Natural killer cell (primary cell): ENCODE measurements around the gene PLEKHA7. TPM values are rescaled to one million over a fixed set of nuclear protein-coding genes. Genes with fewer than 3 reads are reported as not detected.

ENCODE experiments used
- ATAC-seq, 3 donors: fragments of 150-1000 bp in 2 of 3; fragments of 200-7000 bp in 1 of 3; cut with Tn5 transposase; 1 replicate in 1 of 3; 2 replicates in 2 of 3; pipeline ENCODE4 v1.10.0; 2021; ENCODE audit warnings: mild to moderate bottlenecking in 2 of 3, moderate library complexity in 2 of 3
- DNase-seq, 2 donors: peaks; one replicate each; pipeline versions ENCODE4 v3.0.0 to v3.0.0-alpha.2; 2013 to 2021; ENCODE audit warnings: mixed read lengths in 1 of 2
- H3K27ac ChIP-seq: one replicate; pipeline ENCODE4 v1.5.1; 2013; ENCODE audit warnings: mild to moderate bottlenecking, low read length
- H3K27me3 ChIP-seq: one replicate; pipeline ENCODE4 v1.6.1; 2013; ENCODE audit warnings: low read length; ENCODE audit not compliant: control insufficient read depth, insufficient read depth
- H3K36me3 ChIP-seq: one replicate; pipeline ENCODE4 v1.6.1; 2013; ENCODE audit warnings: low read length; ENCODE audit not compliant: control insufficient read depth, insufficient read depth
- H3K4me1 ChIP-seq: one replicate; pipeline ENCODE4 v1.6.1; 2013; ENCODE audit warnings: low read length; ENCODE audit not compliant: control insufficient read depth, insufficient read depth
- H3K4me3 ChIP-seq: one replicate; pipeline ENCODE4 v1.5.1; 2013; ENCODE audit warnings: low read length
- H3K9me3 ChIP-seq: one replicate; pipeline ENCODE4 v1.6.1; 2013; ENCODE audit warnings: low read length; ENCODE audit not compliant: control insufficient read depth, insufficient read depth
- H3K27ac Mint-ChIP-seq, 2 donors: one replicate each; pipeline ENCODE4 v1.8.0; 2022; ENCODE audit warnings: mild to moderate bottlenecking in 2 of 2, mixed read lengths in 2 of 2, moderate library complexity in 1 of 2
- H3K27me3 Mint-ChIP-seq, 2 donors: one replicate each; pipeline ENCODE4 v1.8.0; 2022; ENCODE audit warnings: low read depth in 2 of 2, mixed read lengths in 2 of 2
- H3K36me3 Mint-ChIP-seq: one replicate; pipeline ENCODE4 v1.8.0; 2022; ENCODE audit warnings: mixed read lengths
- H3K4me1 Mint-ChIP-seq, 2 donors: one replicate each; pipeline ENCODE4 v1.8.0; 2022; ENCODE audit warnings: mixed read lengths in 2 of 2
- H3K4me3 Mint-ChIP-seq: one replicate; pipeline ENCODE4 v1.8.0; 2022; ENCODE audit warnings: mild to moderate bottlenecking, moderate library complexity, mixed read lengths
- H3K9me3 Mint-ChIP-seq, 2 donors: one replicate each; pipeline ENCODE4 v1.8.0; 2022; ENCODE audit warnings: mixed read lengths in 2 of 2
- WGBS: methylation state at CpG from one replicate; pipeline ENCODE4 v1.1.7; 2013; ENCODE audit warnings: missing lambda C conversion rate; ENCODE audit not compliant: insufficient coverage; 5-methylcytosine and 5-hydroxymethylcytosine counted together
- intact Hi-C: fragments of 100-400 bp; cut with micrococcal nuclease; formaldehyde crosslinking; loops from one replicate; pipeline ENCODE4 v1.14.2; 2022
- total RNA-seq, 4 donors: library from RNA; stranded (reverse); fragments of 120-200 nt in 1 of 4; gene quantifications; one replicate each; pipeline versions ENCODE4 v1.2.3 to v1.2.4, GENCODE V29; 2013 to 2022
- TF ChIP-seq, protein P1 (sequence below): fragments of 200-600 bp; IDR thresholded peaks from one replicate; pipeline ENCODE4 v1.8.0; 2022; ENCODE audit warnings: antibody characterized with exemption

PLEKHA7 gene
- total RNA-seq, 3 donors from 2014 or later (not counting 1 experiment from before 2014, with no cell fraction given), result 1.00 to 2.5 (median 1.3) TPM

DNA sequence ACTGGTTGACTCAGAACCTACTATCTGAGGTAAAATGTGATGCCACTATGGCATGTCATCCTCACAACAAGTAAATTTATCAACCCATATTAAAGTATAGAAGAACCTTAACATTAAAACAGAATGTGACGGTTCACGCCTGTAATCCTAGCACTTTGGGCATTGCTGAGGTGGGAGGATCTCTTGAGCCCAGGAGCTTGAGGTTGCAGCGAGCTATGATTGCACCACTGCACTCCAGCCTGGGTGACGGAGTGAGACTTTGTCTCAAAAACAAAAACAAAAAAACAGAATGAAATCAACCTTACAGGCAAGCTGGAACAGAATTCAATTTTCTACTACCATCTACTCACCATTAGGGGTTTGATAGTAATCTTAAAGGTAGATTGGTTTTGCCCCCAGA lies 86.2 kb downstream of the PLEKHA7 start:
- Histone ChIP-seq H3K4me1 (peaks cover 9% of the 10 kb centered on the region), H3K9me3 (no peaks in the 10 kb centered on the region), H3K27me3 (peaks cover 15% of the 10 kb centered on the region), H3K36me3 (no peaks in the 10 kb centered on the region), H3K27ac (no peak overlapping the region), H3K4me3 (no peak overlapping the region)
- intact Hi-C loops, result no loop called here
- H3K36me3 Mint-ChIP-seq, result no peaks in the 10 kb centered on the region
- no peak overlapping the region for H3K27ac Mint-ChIP-seq
- H3K4me3 Mint-ChIP-seq, result no peak overlapping the region
- no peaks in the 10 kb centered on the region for H3K9me3 Mint-ChIP-seq
- DNase-seq, result no peak
- WGBS, result 93% methylated on average over 3 of the region's 4 CpGs
- ATAC-seq, result no peak
- TF ChIP-seq, protein P1, sequence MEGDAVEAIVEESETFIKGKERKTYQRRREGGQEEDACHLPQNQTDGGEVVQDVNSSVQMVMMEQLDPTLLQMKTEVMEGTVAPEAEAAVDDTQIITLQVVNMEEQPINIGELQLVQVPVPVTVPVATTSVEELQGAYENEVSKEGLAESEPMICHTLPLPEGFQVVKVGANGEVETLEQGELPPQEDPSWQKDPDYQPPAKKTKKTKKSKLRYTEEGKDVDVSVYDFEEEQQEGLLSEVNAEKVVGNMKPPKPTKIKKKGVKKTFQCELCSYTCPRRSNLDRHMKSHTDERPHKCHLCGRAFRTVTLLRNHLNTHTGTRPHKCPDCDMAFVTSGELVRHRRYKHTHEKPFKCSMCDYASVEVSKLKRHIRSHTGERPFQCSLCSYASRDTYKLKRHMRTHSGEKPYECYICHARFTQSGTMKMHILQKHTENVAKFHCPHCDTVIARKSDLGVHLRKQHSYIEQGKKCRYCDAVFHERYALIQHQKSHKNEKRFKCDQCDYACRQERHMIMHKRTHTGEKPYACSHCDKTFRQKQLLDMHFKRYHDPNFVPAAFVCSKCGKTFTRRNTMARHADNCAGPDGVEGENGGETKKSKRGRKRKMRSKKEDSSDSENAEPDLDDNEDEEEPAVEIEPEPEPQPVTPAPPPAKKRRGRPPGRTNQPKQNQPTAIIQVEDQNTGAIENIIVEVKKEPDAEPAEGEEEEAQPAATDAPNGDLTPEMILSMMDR, result no peak
- H3K4me1 Mint-ChIP-seq, result no peaks in the 10 kb centered on the region
- peaks cover 18 to 42% of the 10 kb centered on the region in 2 donors for H3K27me3 Mint-ChIP-seq

DNA sequence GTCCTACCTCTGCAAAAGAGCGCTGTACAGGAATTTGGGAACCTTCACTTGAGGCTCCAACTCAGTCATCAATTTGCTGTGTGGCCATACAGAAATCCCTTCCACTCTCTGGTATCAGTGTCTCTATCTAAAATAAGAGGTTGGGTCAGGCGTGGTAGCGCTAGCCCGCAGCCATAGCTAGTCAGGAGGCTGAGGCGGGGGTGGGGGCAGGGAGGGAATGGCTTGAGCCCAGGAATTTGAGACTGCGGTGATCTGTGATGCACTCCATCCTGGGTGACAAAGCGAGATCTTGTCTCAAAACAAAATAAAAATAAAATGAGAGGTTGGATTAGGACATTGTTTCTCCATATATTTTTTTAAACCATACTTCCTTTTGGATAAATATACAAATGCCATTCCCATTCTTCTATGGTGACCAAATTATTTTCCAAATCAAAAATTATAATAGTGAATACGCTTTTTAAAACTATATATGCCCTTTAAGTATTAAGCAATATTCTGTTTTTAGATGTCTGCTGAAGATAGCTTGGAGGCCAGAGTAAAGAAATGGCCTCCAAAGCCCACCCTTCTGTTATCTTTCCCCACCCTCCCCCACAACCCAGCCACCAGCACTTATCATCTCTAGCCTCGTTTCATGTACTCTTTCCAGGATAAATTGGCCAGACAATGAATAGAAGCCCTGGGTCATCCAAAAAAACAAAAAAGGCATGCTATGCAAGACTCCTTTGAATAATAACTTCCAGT lies 87.2 kb downstream of the PLEKHA7 start:
- H3K9me3 ChIP-seq, result no peaks in the 10 kb centered on the region
- TF ChIP-seq, protein P1, result no peak
- H3K27ac ChIP-seq, result no peak overlapping the region
- intact Hi-C loops, result no loop called here
- Mint-ChIP-seq H3K4me1 (no peaks in the 10 kb centered on the region), H3K4me3 (no peak overlapping the region), H3K9me3 (no peaks in the 10 kb centered on the region), H3K27me3 (peaks cover 21 to 42% of the 10 kb centered on the region in 2 donors), H3K36me3 (no peaks in the 10 kb centered on the region), H3K27ac (no peak overlapping the region)
- 89% methylated on average over 8 of the region's 9 CpGs for WGBS
- DNase-seq, result no peak
- peaks cover 15% of the 10 kb centered on the region for H3K27me3 ChIP-seq
- H3K4me3 ChIP-seq, result no peak overlapping the region
- ATAC-seq, result no peak
- no peaks in the 10 kb centered on the region for H3K36me3 ChIP-seq
- peaks cover 9% of the 10 kb centered on the region for H3K4me1 ChIP-seq

DNA sequence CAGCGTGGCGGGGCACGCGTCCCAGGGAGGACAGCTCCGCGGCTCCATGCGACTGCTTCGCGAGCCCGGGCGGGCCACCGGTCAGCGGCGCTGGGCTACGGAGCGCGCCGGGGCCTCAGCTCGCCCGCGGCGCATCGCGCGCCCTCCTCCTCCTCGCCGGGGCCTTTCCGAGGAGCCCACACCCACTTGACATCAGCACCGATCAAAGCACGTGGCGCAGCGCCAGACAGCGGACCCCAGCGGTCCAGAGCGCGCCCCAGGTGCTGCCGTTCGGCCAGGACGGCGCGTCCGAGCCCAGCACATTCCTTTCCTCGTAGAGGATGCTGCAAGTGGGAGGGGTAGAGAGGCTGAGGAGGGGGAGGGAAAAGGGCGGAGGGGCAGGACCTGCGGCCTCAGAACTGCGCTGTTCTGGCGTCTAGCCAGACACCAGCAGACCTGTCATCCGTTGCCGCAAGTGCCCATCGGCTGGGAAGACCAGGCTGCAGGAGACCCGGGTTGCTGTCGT lies 88.6 kb downstream of the PLEKHA7 start:
- H3K27ac Mint-ChIP-seq, result no peak overlapping the region
- H3K4me1 Mint-ChIP-seq, result no peaks in the 10 kb centered on the region
- H3K9me3 ChIP-seq, result no peaks in the 10 kb centered on the region
- intact Hi-C loops, result no loop called here
- WGBS, result 3% methylated on average over 52 of the region's 52 CpGs
- peaks cover 24 to 42% of the 10 kb centered on the region in 2 donors for H3K27me3 Mint-ChIP-seq
- peak overlapping the region; percentile 47 for H3K4me3 Mint-ChIP-seq
- peaks cover 9% of the 10 kb centered on the region for H3K4me1 ChIP-seq
- H3K36me3 Mint-ChIP-seq, result no peaks in the 10 kb centered on the region
- H3K36me3 ChIP-seq, result no peaks in the 10 kb centered on the region
- TF ChIP-seq, protein P1, result no peak
- ATAC-seq, result peak in 1 of 3 donors; percentile 26
- DNase-seq, result peak in 1 of 2 donors; percentile 20
- no peak overlapping the region for H3K27ac ChIP-seq
- no peak overlapping the region for H3K4me3 ChIP-seq
- H3K9me3 Mint-ChIP-seq, result no peaks in the 10 kb centered on the region
- H3K27me3 ChIP-seq, result peaks cover 15% of the 10 kb centered on the region
